GM18507 (cell line): ENCODE results near the gene SEBOX.
"Not testable (repeated sequence)": the region's sequence is repeated elsewhere in the genome, so short reads cannot be mapped to it uniquely, and the experiment has no call there.

ENCODE experiments used
- DNase-seq: peaks from one replicate; pipeline ENCODE4 v3.0.0; 2011; ENCODE audit warnings: low read depth; ENCODE audit not compliant: insufficient read length; ENCODE audit errors: extremely low spot score
- FAIRE-seq: peaks from 2 replicates; lab custom pipeline; 2011; peaks lifted over from hg19 to GRCh38; lab: Jason Lieb, UNC

The SEBOX gene

DNA sequence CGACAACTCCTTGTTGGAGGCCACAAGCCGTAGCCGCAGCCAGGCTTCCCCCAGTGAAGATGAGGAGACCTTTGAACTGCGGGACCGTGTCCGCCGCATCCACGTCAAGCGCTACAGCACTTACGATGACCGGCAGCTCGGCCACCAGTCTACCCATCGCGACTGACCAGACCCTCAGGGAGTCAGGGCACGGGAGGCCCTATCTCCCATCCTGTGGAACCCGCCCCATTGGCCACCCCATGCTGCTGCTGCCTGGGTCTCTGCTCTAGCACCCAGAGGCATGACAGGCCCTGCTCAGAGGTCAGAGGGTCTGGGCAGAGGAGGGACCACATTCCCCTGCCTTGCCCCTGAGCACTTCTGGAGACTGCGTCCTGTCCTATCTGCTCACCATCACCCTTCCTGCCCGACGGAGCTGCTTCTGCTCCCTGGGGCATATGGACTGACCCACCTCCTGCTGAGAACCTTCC is 20.5 kb downstream of the SEBOX start:
- FAIRE-seq, result no peak
- DNase-seq, result no peak

DNA sequence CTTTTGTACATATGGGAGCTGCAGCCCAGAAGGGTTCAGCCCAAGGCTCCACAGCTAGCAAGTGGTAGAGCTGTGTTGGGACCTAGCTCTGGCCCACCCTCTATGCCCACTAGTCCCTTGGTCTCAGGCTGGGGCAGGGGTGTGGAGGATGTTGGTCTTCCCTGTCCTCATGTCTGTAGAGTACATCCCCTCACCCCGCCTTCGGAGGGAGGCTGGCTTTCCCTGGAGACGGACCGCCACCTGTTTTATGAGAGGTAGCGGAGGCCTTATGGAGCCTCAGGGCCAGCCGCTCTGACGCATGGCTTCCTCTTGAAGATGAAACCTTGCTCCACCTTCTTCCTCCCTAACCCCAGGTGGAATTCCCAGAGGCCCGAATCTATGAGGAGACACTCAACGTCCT is 21.0 kb downstream of the SEBOX start:
- FAIRE-seq (no peak), DNase-seq (no peak)

DNA sequence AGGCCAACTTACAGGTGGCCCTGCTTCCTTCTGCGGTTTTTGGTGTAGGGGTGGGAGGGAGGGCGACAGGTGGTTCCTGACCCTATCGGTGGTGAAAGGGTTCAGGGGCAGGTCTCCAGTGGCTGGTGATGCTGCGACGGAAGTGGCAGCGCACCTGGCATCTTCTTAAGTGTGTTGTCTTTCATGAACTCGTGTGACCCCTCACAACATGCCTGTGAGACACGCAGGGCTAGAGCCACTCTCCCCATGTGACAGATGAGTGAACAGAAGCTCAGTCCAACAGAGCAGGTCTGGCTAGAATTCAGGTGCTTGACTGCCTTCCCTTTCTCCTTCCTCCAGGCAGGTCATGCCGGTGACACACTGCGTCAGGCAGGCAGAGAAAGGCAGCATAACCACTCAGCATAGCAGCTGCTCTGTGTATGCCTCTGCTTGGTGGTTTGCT is 21.5 kb downstream of the SEBOX start:
- DNase-seq (no peak), FAIRE-seq (no peak)

DNA sequence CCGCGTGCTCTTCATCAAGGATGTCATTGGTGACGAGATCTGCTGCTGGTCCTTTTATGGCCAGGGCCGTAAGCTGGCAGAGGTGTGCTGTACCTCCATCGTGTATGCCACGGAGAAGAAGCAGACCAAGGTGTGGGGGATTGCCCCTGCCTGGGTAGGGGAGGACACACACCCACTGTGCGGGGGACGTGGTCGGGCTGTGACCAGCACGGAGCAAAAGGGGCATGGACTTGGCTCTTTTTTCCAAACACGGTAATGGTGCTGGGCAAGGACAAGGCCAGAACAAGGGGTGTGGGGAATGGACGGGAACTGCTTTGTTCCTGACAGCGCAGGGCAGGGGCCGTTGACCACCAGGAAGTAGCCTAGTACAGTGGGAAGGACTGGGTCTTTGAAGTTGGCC is 22.7 kb downstream of the SEBOX start:
- no peak for FAIRE-seq
- no peak for DNase-seq

DNA sequence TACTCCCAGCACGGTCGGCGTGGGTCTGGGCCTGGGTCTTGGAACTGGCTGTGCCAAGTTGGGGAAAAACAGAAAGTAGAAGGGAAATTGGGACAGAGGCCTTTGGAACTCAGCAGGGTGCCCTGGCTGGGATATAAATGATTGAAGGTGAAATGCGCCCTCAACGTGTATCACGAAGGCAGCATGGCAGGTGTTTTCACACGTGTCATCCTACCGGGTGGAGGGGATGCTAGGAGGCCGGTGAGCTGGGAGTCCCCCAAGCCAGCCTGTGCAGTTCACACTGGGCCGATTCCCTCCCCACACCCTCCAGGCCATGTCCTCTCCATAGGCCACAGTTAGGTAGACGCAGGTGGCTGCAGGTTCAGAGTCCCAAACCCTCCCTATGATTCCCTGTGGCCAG is 23.5 kb downstream of the SEBOX start:
- FAIRE-seq (no peak), DNase-seq (no peak)

DNA sequence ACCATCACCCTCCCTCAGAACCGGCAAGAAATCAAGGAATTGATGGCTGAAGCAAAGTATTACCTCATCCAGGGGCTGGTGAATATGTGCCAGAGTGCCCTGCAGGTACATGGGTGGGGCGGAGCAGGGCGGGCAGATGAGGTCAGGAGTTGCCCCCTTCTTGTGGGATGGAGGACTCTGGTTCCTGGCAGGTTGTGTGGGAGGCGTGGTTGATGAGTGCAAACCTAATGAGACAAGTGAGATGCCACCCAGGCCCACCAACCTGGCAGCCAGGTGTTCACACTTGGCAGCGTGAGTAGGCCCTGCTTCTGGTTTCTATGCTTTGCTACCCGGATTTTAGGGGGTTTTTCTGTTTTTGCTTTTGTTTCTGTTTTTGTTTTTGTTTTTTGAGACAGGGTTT is 24.6 kb downstream of the SEBOX start:
- FAIRE-seq (no peak), DNase-seq (no peak)

DNA sequence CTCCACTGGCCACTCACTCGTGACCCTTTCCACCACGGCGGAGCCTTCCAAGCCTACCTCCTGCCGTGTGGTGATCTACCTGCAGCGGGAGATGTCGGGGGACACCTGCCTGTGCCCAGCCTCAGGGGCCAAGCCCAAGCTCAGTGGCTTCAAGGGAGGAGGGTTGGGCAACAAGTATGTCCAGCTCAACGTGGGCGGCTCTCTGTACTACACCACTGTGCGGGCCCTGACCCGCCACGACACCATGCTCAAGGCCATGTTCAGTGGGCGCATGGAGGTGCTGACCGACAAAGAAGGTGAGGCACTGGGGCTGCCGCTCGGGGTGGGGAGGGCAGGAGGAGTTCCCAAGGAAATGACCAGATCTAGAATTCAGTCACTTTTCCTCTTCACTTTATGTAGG is 25.6 kb downstream of the SEBOX start:
- DNase-seq (no peak), FAIRE-seq (no peak)

DNA sequence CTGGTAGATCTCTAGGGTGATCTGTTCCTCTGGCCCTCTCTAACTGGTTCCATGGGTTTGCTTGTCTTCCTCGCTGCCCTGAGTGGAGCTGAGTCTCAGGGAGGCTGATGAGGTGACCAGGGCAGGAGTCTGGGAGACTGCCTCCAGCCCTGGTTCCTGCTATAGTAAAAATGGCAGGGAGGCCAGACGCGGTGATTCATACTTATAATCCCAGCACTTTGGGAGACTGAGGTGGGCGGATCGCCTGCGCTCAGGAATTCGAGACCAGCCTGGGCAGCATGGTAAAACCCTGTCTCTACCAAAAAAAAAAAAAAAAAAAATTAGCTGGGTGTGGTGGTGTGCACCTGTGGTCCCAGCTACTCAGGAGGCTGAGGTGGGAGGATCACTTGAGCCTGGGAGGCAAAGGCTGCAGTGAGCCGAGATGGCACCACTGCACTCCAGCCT is 26.2 kb downstream of the SEBOX start:
- not testable (repeated sequence) for DNase-seq, FAIRE-seq

DNA sequence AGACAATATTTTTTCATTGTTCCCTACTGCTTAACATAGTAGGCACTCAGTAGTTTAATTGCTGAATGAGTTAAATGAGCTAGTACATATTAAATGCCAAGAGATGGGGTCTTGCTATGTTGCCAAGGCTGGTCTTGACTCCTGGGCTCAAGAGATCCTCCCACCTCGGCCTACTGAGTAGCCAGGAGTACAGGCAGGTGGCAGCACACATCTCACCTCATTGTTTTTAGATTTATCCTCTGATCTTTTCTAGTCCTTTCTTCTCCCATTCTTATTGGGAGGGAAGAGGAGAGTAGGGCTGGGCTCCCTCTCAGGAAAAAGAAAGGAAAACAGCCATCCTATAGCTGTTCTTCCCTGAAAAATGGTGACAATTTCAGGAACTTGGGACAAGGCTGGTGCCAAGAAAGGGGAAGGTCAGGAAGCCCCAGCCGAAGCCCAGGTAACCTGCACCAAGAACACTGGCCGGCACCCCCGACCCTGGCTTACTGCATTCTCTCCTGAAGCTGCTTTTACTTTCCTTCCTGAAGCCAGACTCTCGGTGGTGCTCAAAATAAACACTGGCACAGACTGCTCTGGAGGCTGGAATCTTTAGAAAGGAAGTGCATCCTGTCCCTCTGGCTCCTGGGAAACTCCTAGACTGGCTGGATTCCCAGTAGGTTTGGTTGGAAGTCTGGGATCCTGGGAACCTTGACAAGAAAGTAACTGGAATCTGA is 26.8 kb downstream of the SEBOX start:
- FAIRE-seq (no peak), DNase-seq (no peak)

DNA sequence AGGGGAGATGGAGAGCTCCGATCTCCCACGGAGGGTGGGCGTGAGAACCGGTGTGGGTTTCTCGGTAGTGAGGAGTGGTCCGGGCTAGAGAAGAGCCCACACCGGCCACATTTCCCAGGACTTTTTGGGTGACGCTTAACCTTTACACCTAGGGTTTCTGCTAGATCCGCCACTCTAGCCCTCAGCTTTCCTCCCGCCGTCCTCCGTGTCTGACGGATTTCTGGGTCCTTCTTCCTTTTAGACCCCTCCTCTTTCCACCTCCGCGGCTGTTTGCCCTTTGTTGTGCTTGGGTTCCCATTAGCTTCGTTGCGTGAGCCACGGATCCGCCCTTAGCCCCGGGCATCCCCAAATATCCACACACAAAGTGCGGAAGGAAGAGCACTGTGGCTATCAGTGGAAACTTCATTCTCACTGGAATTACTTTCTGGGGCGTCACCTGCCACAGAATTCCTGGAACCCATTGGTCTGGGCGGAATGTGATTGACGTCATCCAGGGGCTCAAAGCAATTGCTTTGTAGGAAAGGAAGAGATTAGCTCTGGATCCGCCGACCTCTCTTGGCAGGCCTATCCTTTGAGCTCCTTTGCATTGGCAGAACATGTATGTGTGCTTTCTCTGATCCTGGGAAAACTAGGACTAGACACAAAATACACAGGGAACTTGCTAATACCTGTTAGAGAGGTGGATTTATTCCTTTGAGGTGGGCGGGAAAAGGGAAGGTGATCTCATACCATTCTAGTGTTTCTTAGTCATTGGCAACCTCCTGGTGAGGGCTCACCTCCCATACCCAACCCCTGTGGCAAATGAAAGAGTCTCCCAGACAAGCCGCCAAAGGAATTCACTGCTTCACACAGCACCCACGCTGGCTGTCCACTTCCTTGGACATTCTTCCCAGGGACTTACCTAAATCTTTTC is 28.8 kb downstream of the SEBOX start:
- no peak for DNase-seq

DNA sequence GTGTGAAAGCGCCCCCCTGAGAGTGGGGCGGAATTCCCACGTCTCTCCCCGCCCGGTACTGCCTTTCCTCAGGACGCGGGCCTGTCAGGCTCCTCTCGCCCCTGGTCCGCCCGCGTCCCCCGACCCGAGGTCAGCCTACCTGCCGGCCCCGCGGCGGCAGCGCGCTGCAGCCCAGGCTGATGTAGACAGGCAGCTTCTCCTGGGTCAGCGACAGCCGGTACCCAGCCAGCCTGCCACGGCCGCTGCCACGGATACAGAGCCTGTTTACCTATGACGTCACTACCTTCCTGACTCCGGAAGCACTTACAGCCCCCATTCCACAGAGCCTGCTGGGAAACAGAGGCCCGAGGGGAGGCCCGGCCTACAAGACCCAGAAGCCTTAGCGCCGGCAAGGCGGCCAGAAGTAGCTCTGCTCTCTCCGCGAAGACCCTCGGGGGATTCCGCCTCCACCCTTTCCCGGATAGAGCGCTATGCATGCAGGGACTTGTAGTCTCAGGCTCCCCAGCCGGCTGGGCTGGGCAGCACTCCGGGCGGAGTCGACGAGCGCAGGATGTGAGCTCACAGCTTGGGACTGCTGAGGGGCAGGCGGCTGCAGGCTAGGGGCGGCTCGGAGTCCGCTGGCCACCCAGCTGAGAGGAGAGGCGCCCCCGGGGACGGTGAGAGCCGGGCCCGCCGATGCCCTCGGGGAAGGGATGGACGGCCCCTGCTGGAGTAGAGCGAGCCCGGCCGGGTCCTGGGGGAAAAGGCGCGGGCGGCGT is 29.6 kb downstream of the SEBOX start, which contains the start of the genes IFT20 and TNFAIP1:
IFT20 (minus strand) TSS at position 272 of the 758 bp plus-strand sequence. CDS start 3,487 bp downstream, outside the sequence.
TNFAIP1 (plus strand) TSS at position 561 of the 758 bp plus-strand sequence. CDS start 3,761 bp downstream, outside the sequence.
- FAIRE-seq (peak; percentile 97), DNase-seq (peak; percentile 95)

More for the DNA sequence above, 28.8 kb downstream of the SEBOX start:
- FAIRE-seq, result no peak

DNA sequence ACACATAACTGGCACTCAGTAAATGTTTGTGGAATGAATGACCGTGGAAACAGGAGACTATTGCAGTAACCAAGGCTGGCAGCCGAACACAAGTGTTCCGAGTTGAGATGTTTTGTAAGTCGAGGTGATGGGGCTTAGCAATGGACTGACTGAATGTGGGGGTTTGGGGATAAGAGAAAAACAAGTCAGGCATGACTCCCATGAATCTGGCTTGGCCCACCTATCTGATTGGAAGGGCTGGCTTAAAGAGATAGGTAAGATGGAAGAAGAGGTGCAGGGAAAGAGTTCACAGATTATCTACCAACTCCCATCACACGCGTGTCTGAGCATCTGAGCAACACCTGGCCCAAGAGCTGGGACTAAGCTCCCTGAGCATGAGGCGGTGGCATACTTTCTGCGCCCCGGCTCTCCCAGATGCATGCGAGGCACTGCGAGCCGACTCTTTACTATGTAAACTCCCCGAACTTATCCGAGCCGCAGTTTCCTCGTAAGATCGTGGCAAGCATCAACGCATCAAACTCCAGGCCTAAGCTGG is 30.3 kb downstream of the SEBOX start:
- DNase-seq (no peak), FAIRE-seq (no peak)

DNA sequence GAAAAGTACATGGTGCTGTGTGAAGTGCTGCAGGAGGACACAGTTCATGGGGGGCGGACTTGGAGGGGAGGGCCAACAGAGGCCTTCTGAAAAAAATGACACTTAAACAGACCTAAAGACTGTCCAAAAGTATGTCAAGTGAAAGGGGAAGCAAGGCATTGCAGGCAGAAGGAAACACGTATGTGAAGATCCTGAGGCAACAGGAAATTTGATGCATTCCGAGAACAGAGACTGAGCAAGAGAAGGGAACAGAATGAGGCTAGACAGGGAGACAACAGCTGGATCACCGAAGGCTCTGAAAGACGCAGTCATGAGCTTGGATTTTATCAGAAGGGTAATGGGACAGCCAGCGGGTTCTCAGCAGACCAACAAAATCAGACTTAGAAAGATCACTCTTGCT is 30.8 kb downstream of the SEBOX start:
- FAIRE-seq (no peak), DNase-seq (no peak)

DNA sequence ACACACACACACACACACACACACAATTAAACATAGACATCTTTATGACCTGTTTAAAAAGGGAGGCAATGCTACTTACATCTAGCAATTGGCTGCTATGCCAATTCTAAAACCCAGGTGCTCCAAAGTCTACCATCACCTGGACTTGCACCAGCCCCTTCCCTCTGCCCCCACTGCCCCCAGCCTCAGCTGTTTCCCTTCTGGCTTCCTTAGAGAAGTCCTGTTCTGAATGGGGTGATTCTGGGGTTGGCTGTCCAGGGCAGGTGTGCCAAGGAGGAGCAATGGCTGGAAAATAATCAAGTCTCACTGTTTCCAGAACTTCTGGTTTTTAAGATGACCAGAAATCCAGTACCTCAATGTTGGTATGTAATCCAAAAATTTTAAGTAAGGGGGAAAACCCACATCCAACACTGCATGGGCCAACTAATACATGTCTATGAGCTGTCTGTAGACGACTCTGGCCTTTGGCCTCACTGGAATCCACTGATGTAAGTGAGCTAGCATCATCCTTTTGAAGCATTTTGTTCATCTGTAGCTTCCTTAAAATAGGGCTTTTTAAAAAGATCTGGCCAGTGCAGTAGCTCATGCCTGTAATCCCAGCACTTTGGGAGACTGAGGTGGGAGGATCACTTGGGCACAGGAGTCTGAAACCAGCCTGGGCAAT is 31.8 kb downstream of the SEBOX start:
- no peak for FAIRE-seq
- DNase-seq, result no peak

DNA sequence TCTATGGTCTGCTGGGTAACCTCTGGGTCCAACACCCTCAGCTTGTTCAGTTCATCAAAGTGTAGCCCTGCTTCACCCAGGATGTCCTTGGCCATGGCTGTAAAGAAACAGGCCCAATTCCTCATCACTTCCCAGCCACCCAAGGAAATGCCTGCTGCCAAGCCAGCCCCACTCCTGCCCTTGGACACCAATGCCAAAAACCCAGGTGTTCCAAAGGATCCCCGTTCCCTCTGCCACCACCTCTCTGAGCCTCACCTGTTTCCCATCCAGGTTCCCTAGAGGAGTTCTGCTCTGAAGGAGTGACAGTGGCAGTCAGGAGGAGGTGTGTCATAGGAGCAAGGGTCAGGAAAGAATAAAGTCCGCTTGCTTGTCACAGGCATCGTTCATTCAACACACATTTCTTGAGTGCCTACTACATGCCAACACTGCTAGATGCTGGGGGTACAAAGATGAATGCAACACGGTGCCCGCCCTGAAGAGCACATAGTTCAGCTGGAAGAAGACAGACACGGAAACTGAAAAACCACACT is 33.0 kb downstream of the SEBOX start:
- no peak for DNase-seq
- FAIRE-seq, result no peak

DNA sequence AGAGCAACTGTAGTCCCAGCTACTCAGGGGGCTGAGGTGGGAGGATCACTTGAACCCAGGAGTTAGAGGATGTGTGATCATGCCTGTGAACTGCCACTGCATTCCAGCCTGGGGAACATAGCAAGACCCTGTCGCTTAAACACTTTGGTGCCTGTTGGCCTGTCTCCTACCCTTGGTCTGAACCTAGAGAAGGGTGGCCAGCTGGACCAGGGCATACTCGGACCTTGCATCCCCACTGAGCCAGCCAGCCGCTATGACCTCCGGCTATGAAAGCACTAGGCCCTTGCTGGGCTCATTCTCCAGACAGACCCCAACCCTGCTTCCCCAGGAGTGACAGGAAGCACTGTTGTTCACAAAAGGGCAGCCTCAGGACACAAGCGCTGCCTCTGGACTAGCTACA is 34.3 kb downstream of the SEBOX start:
- FAIRE-seq, result no peak
- DNase-seq, result no peak

DNA sequence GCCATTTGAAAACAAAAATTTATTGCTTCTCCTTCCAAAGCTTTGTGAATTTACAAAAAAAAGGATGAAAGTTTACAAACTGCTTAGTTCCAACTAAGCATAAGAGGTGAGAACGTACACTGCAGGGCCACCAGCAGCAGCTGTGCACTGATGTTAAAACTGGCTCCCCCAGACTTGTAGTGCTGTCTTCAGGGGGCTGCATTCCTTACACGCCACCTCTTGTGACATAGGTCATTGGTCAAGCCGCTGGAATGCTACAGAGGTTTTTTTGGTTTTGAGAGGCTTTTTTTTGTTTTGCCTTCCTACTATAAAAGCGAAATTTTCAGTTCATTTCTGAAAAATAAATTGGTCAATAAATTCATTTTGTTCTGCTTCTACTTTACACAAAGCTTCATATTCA is 36.7 kb downstream of the SEBOX start:
- FAIRE-seq (no peak), DNase-seq (no peak)

DNA sequence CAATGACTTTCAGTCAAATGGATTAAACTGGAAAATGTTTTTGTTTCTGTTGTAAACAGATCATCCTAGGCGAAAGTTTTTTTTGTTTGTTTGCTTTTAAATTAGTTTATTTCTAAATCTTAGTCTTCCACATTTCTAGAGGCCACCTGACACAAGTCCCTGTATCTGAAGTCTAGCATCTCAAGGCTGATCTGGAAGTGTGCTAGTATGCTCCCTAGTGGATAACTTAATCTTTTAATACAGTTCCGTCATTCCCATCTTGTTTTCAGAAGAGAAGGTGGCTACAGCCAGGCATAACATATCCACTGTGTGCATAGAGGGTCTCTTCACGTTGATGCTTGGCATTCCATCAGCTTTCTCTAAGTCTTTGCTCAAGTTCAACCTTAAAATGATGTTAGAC is 37.3 kb downstream of the SEBOX start:
- DNase-seq (no peak), FAIRE-seq (no peak)
